Measurements from ENCODE around the gene NES. TPM values are rescaled to one million over a fixed set of nuclear protein-coding genes. Genes with fewer than 3 reads are reported as not detected.
"Not testable (repeated sequence)": the region's sequence is repeated elsewhere in the genome, so short reads cannot be mapped to it uniquely, and the experiment has no call there.

The NES gene
- total RNA-seq, 2 experiments from 2014 or later = not detected

DNA sequence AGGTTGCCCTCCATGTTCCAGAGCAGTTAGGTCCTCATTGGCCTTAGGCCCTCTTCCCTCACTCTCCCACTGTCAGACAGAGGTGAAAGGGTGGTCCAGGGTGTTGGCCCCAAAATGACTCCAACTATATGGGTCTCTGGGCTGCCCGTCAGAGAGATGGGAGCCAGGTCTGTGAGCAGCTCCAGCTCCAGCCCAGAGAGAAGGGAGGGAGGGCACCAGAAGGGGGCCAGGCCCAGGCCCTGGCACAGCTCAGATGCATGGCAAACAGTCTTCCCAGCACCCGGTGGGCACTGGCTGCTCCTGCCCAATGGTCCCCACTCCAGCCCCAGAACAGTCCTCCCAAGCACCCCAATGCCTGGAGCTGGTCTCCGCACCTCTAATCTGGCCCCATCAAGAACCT is 33.1 kb downstream of the NES start:
- Mint-ChIP-seq H3K27ac (no peak overlapping the region), H3K4me3 (no peak overlapping the region), H3K36me3 (ENCODE audit: low read depth) (no peaks in the 10 kb centered on the region), H3K27me3 (peaks cover 84% of the 10 kb centered on the region), H3K4me1 (peaks cover 33% of the 10 kb centered on the region), H3K9me3 (no peaks in the 10 kb centered on the region)
- ChIA-PET POLR2A (no interaction called here), CTCF (interaction anchor here (0.6 to 3.5 kb wide), 11 partner anchors 8 to 448 kb away, joined by 3 to 20 read pairs (median 5); partner anchors contain the start of gene HAPLN2)
- DNase-seq = no peak

DNA sequence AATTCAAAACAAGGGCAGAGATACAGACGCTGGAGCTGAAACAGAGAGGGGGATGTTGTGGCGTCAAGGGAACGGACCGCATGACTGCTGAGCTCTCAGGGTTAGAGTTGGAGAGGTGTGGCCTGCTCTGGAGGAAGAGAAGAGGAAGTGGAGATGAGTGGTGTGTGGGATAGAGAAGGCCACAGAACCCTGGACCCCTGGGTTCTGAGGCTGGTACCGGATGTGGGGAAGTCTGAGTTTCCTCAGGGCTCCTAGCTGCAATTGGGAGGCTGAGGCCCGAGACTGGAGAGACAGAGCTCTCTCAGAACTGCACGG is 33.5 kb downstream of the NES start:
- ChIA-PET POLR2A (no interaction called here), CTCF (interaction anchor here (0.6 to 3.5 kb wide), 12 partner anchors 8 to 448 kb away, joined by 3 to 20 read pairs (median 5); partner anchors contain the start of gene HAPLN2)
- Mint-ChIP-seq H3K27me3 (peaks cover 84% of the 10 kb centered on the region), H3K9me3 (no peaks in the 10 kb centered on the region), H3K27ac (no peak overlapping the region), H3K36me3 (ENCODE audit: low read depth) (no peaks in the 10 kb centered on the region), H3K4me1 (peaks cover 33% of the 10 kb centered on the region), H3K4me3 (no peak overlapping the region)
- DNase-seq = peak; percentile 65

GRCh38 chr1:156643049-156643777 is 34.0 kb downstream of the NES start:
- POLR2A ChIA-PET = no interaction called here
- H3K4me3 Mint-ChIP-seq = no peak overlapping the region
- H3K27me3 Mint-ChIP-seq = peaks cover 86% of the 10 kb centered on the region
- no peak for DNase-seq
- no peaks in the 10 kb centered on the region for H3K9me3 Mint-ChIP-seq
- peaks cover 33% of the 10 kb centered on the region for H3K4me1 Mint-ChIP-seq
- H3K36me3 Mint-ChIP-seq (ENCODE audit: low read depth) = no peaks in the 10 kb centered on the region
- no peak overlapping the region for H3K27ac Mint-ChIP-seq
- CTCF ChIA-PET = interaction anchor here (0.6 to 3.5 kb wide), 15 partner anchors 9 to 449 kb away, joined by 3 to 20 read pairs (median 5); partner anchors contain the start of genes HAPLN2 and NTRK1

DNA sequence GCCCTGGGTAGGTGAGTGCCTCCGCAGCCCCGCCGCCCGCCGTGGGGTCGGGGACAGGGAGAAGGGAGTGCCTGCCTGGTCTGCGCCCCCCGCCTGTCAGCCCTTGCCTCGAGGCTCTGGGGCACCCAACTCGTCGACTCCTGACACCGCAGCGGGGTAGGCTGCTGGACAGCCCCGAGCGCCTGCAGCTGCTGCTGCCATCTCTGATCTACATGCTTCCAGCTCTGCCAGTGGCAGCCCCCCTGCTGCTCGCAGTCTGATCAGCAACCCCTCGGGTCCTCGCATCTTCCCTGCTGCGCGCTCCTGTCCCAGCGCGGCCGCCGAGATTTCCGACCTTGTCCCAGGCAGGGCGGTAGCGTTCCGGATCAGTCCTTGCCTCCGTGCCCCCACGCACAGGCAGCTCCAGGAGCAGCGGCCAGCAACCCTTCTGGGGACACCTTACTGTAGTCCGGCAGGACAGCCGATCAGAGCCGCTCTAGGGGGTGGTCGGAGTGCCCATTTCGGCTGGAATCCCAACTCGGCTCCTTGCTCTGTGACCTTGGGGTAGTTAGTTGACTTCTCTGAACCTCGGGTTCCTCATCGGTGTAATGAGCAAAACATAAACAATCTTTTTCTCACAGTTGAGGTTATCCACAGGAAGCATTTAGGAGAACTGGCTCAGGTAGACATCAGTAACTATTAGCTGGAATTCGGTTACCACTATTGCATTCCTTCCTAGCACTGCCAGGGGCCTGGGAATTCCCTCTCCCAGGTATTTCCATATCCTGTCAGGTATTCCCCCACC is 34.8 kb downstream of the NES start:
- CTCF ChIA-PET = interaction anchor here (0.7 to 3.5 kb wide), 13 partner anchors 12 to 257 kb away, joined by 3 to 20 read pairs (median 5); partner anchors contain the start of genes HAPLN2 and NTRK1
- POLR2A ChIA-PET = interaction anchor here (0.5 kb wide), 1 partner anchor 8 kb away, joined by 3 read pairs; no protein-coding TSS in a partner anchor
- DNase-seq = no peak
- H3K4me3 Mint-ChIP-seq = no peak overlapping the region
- H3K4me1 Mint-ChIP-seq = peaks cover 33% of the 10 kb centered on the region
- H3K27me3 Mint-ChIP-seq = peaks cover 84% of the 10 kb centered on the region
- no peaks in the 10 kb centered on the region for H3K9me3 Mint-ChIP-seq
- no peak overlapping the region for H3K27ac Mint-ChIP-seq
- H3K36me3 Mint-ChIP-seq (ENCODE audit: low read depth) = no peaks in the 10 kb centered on the region

- H3K4me1 Mint-ChIP-seq = peaks cover 33% of the 10 kb centered on the region
- H3K9me3 Mint-ChIP-seq = no peaks in the 10 kb centered on the region
- ChIA-PET CTCF (interaction anchor here (0.8 to 3.5 kb wide), 9 partner anchors 11 to 256 kb away, joined by 3 to 20 read pairs (median 4); no protein-coding TSS in a partner anchor), POLR2A (interaction anchor here (0.5 kb wide), 1 partner anchor 9 kb away, joined by 3 read pairs; no protein-coding TSS in a partner anchor)
- no peaks in the 10 kb centered on the region for H3K36me3 Mint-ChIP-seq (ENCODE audit: low read depth)
- H3K27me3 Mint-ChIP-seq = peaks cover 77% of the 10 kb centered on the region
- peak within 1 kb of the TSS; percentile 3 for H3K4me3 Mint-ChIP-seq
- DNase-seq = no peak
- H3K27ac Mint-ChIP-seq = no peak within 1 kb of the TSS
Measured at GRCh38 chr1:156641761-156642264, 35.4 kb downstream of the NES start, which contains the start of gene BCAN. BCAN (plus strand) TSS chr1:156642117; CDS start chr1:156646055, 3,938 bp downstream.

DNA sequence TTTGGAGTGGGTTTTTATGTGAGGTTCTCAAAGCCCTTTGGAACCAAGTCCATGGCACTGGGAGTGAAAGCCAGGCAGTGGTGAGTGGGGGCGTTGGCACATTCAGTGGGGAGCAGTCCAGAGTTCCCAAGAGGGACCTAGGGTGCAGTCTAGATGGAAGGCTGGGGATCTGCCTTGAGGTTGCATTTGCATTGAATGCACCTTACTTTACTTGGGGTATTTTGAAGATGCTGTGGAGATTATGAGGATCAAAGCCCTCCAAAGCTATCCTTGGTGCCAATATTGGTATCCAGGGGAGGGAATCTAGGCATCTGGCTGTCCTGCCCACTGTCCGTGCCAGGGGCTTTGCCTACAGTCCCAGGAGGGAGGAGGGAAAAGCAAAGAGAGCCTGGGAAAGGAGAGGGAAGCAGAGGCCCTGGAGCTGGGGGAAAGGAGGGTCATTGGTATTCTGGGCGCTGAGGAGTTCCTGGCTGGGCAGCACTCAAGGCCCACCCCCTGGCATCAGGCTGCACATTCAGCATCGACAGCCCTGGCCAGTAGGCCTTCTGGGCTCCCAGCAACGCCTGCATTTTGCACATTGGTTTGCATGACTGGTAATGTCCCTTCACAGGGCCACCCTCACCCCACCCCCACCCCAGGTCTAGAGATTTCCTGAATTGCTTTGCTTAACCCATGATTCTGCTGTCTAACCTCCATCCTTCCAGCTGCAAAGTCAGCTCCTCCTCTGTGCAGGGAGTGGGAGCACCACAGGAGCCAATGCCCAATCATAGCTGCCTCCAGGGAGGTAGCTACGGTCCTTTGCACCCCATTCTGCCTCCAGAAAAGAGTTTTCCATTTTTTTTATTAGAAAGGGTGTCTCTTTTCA is 36.1 kb downstream of the NES start:
- ChIA-PET POLR2A (no interaction called here), CTCF (interaction anchor here (0.7 to 3.5 kb wide), 12 partner anchors 9 to 255 kb away, joined by 3 to 20 read pairs (median 3); no protein-coding TSS in a partner anchor)
- DNase-seq = no peak
- Mint-ChIP-seq H3K9me3 (no peaks in the 10 kb centered on the region), H3K27me3 (peaks cover 79% of the 10 kb centered on the region), H3K27ac (no peak overlapping the region), H3K4me1 (peaks cover 33% of the 10 kb centered on the region), H3K4me3 (peak overlapping the region; percentile 3), H3K36me3 (ENCODE audit: low read depth) (no peaks in the 10 kb centered on the region)

GRCh38 chr1:156639601-156640101 is 37.6 kb downstream of the NES start:
- peaks cover 75% of the 10 kb centered on the region for H3K27me3 Mint-ChIP-seq
- no peak for DNase-seq
- H3K9me3 Mint-ChIP-seq = no peaks in the 10 kb centered on the region
- no peaks in the 10 kb centered on the region for H3K36me3 Mint-ChIP-seq (ENCODE audit: low read depth)
- H3K4me1 Mint-ChIP-seq = peaks cover 32% of the 10 kb centered on the region
- no peak overlapping the region for H3K27ac Mint-ChIP-seq
- ChIA-PET CTCF (interaction anchor here (1.7 to 2.3 kb wide), 2 partner anchors 9 to 15 kb away, joined by 5 to 8 read pairs; no protein-coding TSS in a partner anchor), POLR2A (no interaction called here)
- H3K4me3 Mint-ChIP-seq = no peak overlapping the region

DNA sequence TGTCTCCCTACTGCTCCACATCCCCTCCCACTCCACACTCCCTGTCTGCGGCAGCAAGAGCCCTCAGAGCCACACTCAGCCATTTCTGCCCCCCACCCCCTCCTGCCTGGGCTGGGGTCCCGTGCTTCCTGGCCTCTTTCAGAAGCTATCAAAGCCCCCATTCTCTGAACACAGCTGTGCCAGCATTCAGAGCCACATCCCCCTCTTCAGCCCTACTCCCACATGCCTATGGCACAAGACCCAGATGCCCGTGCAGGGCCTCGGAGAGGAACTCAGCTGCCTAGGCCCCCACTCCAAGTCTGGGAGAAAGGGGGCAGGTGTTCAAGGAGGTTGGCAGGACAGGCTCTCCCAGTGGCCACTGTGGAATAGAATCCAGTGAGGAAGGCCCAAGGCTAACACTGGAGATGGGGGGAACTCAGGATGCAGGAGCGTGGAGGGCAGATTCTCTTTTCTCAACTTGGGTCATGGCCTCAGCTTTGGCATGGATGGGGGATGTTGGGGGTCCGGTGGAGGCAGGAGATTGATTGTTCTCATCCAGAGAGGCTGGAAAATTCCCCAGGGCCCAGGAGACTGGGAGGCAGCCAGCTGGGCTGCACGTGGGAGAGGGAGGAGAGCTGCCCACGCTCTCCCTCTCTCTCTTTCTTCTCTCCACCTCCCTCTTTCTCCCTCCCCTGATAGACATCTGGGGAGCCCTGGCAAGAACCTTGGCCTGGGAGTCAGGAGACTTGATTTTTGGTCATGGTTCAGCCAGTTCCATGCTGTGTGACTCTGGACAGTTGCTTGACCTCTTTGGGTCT is 38.8 kb downstream of the NES start:
- peaks cover 20% of the 10 kb centered on the region for H3K4me1 Mint-ChIP-seq
- no peak overlapping the region for H3K27ac Mint-ChIP-seq
- H3K4me3 Mint-ChIP-seq = no peak overlapping the region
- H3K27me3 Mint-ChIP-seq = peaks cover 75% of the 10 kb centered on the region
- no peaks in the 10 kb centered on the region for H3K9me3 Mint-ChIP-seq
- no peaks in the 10 kb centered on the region for H3K36me3 Mint-ChIP-seq (ENCODE audit: low read depth)
- ChIA-PET CTCF (interaction anchor here (1.7 to 2.3 kb wide), 2 partner anchors 8 to 14 kb away, joined by 5 to 8 read pairs; no protein-coding TSS in a partner anchor), POLR2A (no interaction called here)
- DNase-seq = no peak

GRCh38 chr1:156632355-156632754 is 44.9 kb downstream of the NES start:
- CTCF ChIA-PET = interaction anchor here (0.8 to 1.6 kb wide), 3 partner anchors 27 to 94 kb away, joined by 3 to 5 read pairs (median 3); no protein-coding TSS in a partner anchor
- no peak overlapping the region for H3K4me3 Mint-ChIP-seq
- H3K27ac Mint-ChIP-seq = no peak overlapping the region
- no peaks in the 10 kb centered on the region for H3K36me3 Mint-ChIP-seq (ENCODE audit: low read depth)
- peaks cover 67% of the 10 kb centered on the region for H3K27me3 Mint-ChIP-seq
- POLR2A ChIA-PET = no interaction called here
- H3K4me1 Mint-ChIP-seq = no peaks in the 10 kb centered on the region
- DNase-seq = no peak
- H3K9me3 Mint-ChIP-seq = no peaks in the 10 kb centered on the region

- DNase-seq; H3K36me3 Mint-ChIP-seq (ENCODE audit: low read depth); H3K27ac Mint-ChIP-seq; H3K9me3 Mint-ChIP-seq; H3K4me1 Mint-ChIP-seq; H3K4me3 Mint-ChIP-seq: not testable (repeated sequence)
- CTCF ChIA-PET = interaction anchor here (0.7 to 2.2 kb wide), 3 partner anchors 8 to 253 kb away, joined by 4 to 5 read pairs (median 4); partner anchors contain the start of gene BCAN
- H3K27me3 Mint-ChIP-seq = peaks cover 67% of the 10 kb centered on the region
- POLR2A ChIA-PET = interaction anchor here (0.6 kb wide), 1 partner anchor 177 kb away, joined by 13 read pairs; no protein-coding TSS in a partner anchor
Measured at GRCh38 chr1:156631152-156631551, 46.1 kb downstream of the NES start.

- H3K4me3 Mint-ChIP-seq = no peak overlapping the region
- ChIA-PET POLR2A (no interaction called here), CTCF (interaction anchor here (1.1 to 2.2 kb wide), 3 partner anchors 10 to 31 kb away, joined by 3 to 5 read pairs (median 4); partner anchors contain the start of gene BCAN)
- no peaks in the 10 kb centered on the region for H3K9me3 Mint-ChIP-seq
- peaks cover 8% of the 10 kb centered on the region for H3K4me1 Mint-ChIP-seq
- H3K27me3 Mint-ChIP-seq = peaks cover 66% of the 10 kb centered on the region
- DNase-seq = no peak
- no peaks in the 10 kb centered on the region for H3K36me3 Mint-ChIP-seq (ENCODE audit: low read depth)
- no peak overlapping the region for H3K27ac Mint-ChIP-seq
Measured at GRCh38 chr1:156629823-156630449, 47.3 kb downstream of the NES start.

Data from activated CD4-positive, alpha-beta T cell treated with anti-CD3 and anti-CD28 coated beads, Interleukin-2, amount 10 ng/mL, durations not matched to agents 7 days and 5 days (primary cell).